GM23338 (cell line): Measurements from ENCODE around the gene CLIC3. TPM values are rescaled to one million over a fixed set of nuclear protein-coding genes. Genes with fewer than 3 reads are reported as not detected.

Experiments used
- ATAC-seq: fragments of 200-7000 bp; cut with Tn5 transposase; 3 replicates; pipeline ENCODE4 v1.9.1; 2020
- DNase-seq: peaks from one replicate; pipeline ENCODE4 v3.0.0-alpha.2; 2015; ENCODE audit warnings: low spot score
- H2AFZ ChIP-seq: fragments of 200-600 bp; sonication (generic); 2 replicates; pipeline ENCODE4 v1.8.0; 2016; ENCODE audit warnings: antibody characterized with exemption, mild to moderate bottlenecking, moderate library complexity
- H3F3A ChIP-seq: fragments of 200-600 bp; sonication (generic); replicated peaks from 2 replicates; pipeline ENCODE4 v1.8.0; 2017; ENCODE audit warnings: antibody characterized with exemption, mixed run types, low read depth
- H3K27ac ChIP-seq: fragments of 200-600 bp; sonication (generic); 2 replicates; pipeline ENCODE4 v1.6.1; 2016; ENCODE audit warnings: low read depth
- H3K27me3 ChIP-seq: fragments of 200-600 bp; sonication (generic); 2 replicates; pipeline ENCODE4 v1.8.0; 2016; ENCODE audit warnings: mild to moderate bottlenecking, mixed run types, moderate library complexity; ENCODE audit not compliant: insufficient read depth
- H3K36me3 ChIP-seq: fragments of 200-600 bp; sonication (generic); 2 replicates; pipeline ENCODE4 v1.8.0; 2016; ENCODE audit warnings: mild to moderate bottlenecking; ENCODE audit not compliant: insufficient read depth
- H3K4me1 ChIP-seq: fragments of 200-600 bp; sonication (generic); 2 replicates; pipeline ENCODE4 v1.8.0; 2016; ENCODE audit warnings: mild to moderate bottlenecking, moderate library complexity; ENCODE audit not compliant: insufficient read depth
- H3K4me2 ChIP-seq: fragments of 200-600 bp; sonication (generic); 2 replicates; pipeline ENCODE4 v1.7.1; 2017; ENCODE audit warnings: mixed run types
- H3K4me3 ChIP-seq: fragments of 200-600 bp; sonication (generic); 2 replicates; pipeline ENCODE4 v1.6.1; 2016; ENCODE audit warnings: mixed run types
- H3K79me2 ChIP-seq: fragments of 200-600 bp; sonication (generic); replicated peaks from 2 replicates; pipeline ENCODE4 v1.8.0; 2017; ENCODE audit warnings: mild to moderate bottlenecking; ENCODE audit not compliant: insufficient read depth
- H3K9me2 ChIP-seq: fragments of 200-600 bp; sonication (generic); 2 replicates; pipeline ENCODE4 v1.8.0; 2017; ENCODE audit not compliant: insufficient read depth
- H4K20me1 ChIP-seq: fragments of 200-600 bp; sonication (generic); replicated peaks from 2 replicates; pipeline ENCODE4 v1.8.0; 2017; ENCODE audit warnings: mild to moderate bottlenecking; ENCODE audit not compliant: insufficient read depth
- H3K27ac Mint-ChIP-seq: 2 replicates; pipeline ENCODE4 v1.8.0; 2020; ENCODE audit warnings: inconsistent platforms, mild to moderate bottlenecking, moderate library complexity, mixed read lengths
- H3K27me3 Mint-ChIP-seq: 3 replicates; pipeline ENCODE4 v1.8.0; 2022; ENCODE audit warnings: low read depth, mild to moderate bottlenecking, moderate library complexity, mixed read lengths, inconsistent platforms; ENCODE audit not compliant: insufficient read depth, poor library complexity
- H3K36me3 Mint-ChIP-seq: 3 replicates; pipeline ENCODE4 v1.8.0; 2021; ENCODE audit warnings: low read depth, mild to moderate bottlenecking, inconsistent platforms, moderate library complexity, mixed read lengths
- H3K4me1 Mint-ChIP-seq: 3 replicates; pipeline ENCODE4 v1.8.0; 2020; ENCODE audit warnings: mild to moderate bottlenecking, inconsistent platforms, mixed read lengths
- H3K4me3 Mint-ChIP-seq: 3 replicates; pipeline ENCODE4 v1.8.0; 2021; ENCODE audit warnings: moderate library complexity, mild to moderate bottlenecking, inconsistent platforms, mixed read lengths
- H3K9me3 Mint-ChIP-seq: 3 replicates; pipeline ENCODE4 v1.8.0; 2020; ENCODE audit warnings: moderate library complexity, mild to moderate bottlenecking, inconsistent platforms, mixed read lengths
- CREB1 ChIP-seq: fragments of 250-450 bp; sonication (Bioruptor Pico); IDR thresholded peaks from 2 replicates; pipeline ENCODE4 v1.5.0; 2020; ENCODE audit warnings: low read depth, mild to moderate bottlenecking, moderate library complexity
- EZH2 ChIP-seq: fragments of 200-600 bp; sonication (generic); IDR thresholded peaks from one replicate; pipeline ENCODE4 v1.8.0; 2017; ENCODE audit warnings: antibody characterized with exemption, mild to moderate bottlenecking, low read depth; ENCODE audit not compliant: unreplicated experiment
- EZH2phosphoT487 ChIP-seq: fragments of 200-600 bp; sonication (generic); IDR thresholded peaks from one replicate; pipeline ENCODE4 v1.8.1; 2018; ENCODE audit warnings: antibody characterized with exemption; ENCODE audit not compliant: unreplicated experiment
- JUNB ChIP-seq: IDR thresholded peaks from one replicate; pipeline ENCODE4 v1.6.1; 2016; ENCODE audit warnings: antibody characterized with exemption; ENCODE audit not compliant: unreplicated experiment
- POLR2AphosphoS5 ChIP-seq: IDR thresholded peaks from 2 replicates; pipeline ENCODE4 v1.6.1; 2016; ENCODE audit warnings: antibody characterized with exemption, low read depth
- STAT1 ChIP-seq: IDR thresholded peaks from one replicate; pipeline ENCODE4 v1.6.1; 2016; ENCODE audit warnings: antibody characterized with exemption; ENCODE audit not compliant: unreplicated experiment
- ZNF331 ChIP-seq: fragments of 250-450 bp; sonication (Bioruptor Pico); IDR thresholded peaks from 2 replicates; pipeline ENCODE4 v1.5.0; 2020; ENCODE audit warnings: low read depth, mild to moderate bottlenecking, moderate library complexity
- polyA plus RNA-seq: library from polyadenylated mRNA; unstranded; fragments of >200 nt; fragmentation: Nextera tagmentation; extraction: Ambion mirVana; gene quantifications from 2 replicates; pipeline ENCODE4 v1.2.1, GENCODE V29; 2016
- total RNA-seq: library from RNA; depleted of rRNA; stranded (reverse); fragments of >200 nt; shearing (Covaris generic); gene quantifications from 2 replicates; pipeline ENCODE4 v1.2.3, GENCODE V29; 2014
- TF ChIP-seq, protein P1 (sequence below): IDR thresholded peaks from one replicate; pipeline ENCODE4 v1.6.1; 2018; ENCODE audit warnings: antibody characterized with exemption; ENCODE audit not compliant: unreplicated experiment
- TF ChIP-seq, protein P2 (sequence below): IDR thresholded peaks from 2 replicates; pipeline ENCODE4 v1.6.1; 2016; ENCODE audit warnings: antibody characterized with exemption
- TF ChIP-seq, protein P3 (sequence below): fragments of 250-450 bp; sonication (Bioruptor Pico); IDR thresholded peaks from 2 replicates; pipeline ENCODE4 v1.5.0; 2020; ENCODE audit warnings: mild to moderate bottlenecking, moderate library complexity

CLIC3 gene
- total and polyA plus RNA-seq, 2 experiments from 2014 or later, result 0.53 to 0.56 TPM

DNA sequence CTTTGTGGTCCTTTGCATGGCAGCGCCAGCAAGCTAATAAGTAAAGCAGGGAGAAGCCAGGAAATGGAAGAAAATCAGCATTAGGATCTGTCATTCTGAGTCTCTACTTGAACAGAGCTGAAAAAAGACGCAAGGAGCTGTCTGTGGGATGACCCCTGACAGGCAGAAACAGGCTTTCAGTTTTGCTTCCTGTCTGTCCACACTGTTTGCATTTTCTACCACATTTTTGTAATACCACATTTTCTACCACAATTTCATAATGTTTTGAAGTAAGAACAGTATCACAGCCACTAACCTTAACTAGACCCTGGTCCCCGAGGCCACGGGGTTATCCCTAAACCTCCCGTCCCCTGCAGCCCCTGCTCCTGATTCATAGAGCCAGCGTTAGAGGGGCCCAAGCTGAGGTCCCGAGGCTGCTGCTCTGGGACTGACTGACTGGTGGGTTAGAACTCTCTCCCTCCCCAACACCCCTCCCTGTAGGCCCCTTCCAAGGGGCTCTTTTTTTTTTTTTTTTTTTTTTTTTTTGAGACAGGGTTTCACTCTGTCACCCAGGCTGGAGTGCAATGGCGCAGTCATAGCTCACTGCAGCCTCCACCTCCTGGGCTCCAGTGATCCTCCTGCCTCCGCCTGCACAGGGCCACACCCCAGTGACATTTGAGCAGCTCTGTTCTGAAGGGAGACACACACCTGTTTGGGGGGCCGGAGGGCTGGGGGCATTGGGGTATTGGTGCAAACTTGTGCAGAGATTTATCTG lies 4.0 kb upstream of the CLIC3 start:
- Histone ChIP-seq H3K4me2 (no peak overlapping the region), H3K27me3 (peaks cover 26% of the 10 kb centered on the region), H3K79me2 (no peaks in the 10 kb centered on the region), H4K20me1 (no peaks in the 10 kb centered on the region), H3K4me1 (peaks cover 6% of the 10 kb centered on the region; the same call in 1 of the 2 replicates), H3K4me3 (no peak overlapping the region), H3K27ac (no peak overlapping the region), H3F3A (no peaks in the 10 kb centered on the region), H2AFZ (no peak overlapping the region), H3K36me3 (no peaks in the 10 kb centered on the region), H3K9me2 (no peaks in the 10 kb centered on the region)
- Mint-ChIP-seq H3K36me3 (peaks cover 6% of the 10 kb centered on the region; the same call in 2 of the 3 replicates), H3K27ac (no peak overlapping the region), H3K4me1 (peaks cover 3% of the 10 kb centered on the region), H3K9me3 (peaks cover 11% of the 10 kb centered on the region), H3K4me3 (no peak overlapping the region), H3K27me3 (peaks cover 10% of the 10 kb centered on the region)
- ATAC-seq (no peak), DNase-seq (no peak)
- TF ChIP-seq, protein P1, sequence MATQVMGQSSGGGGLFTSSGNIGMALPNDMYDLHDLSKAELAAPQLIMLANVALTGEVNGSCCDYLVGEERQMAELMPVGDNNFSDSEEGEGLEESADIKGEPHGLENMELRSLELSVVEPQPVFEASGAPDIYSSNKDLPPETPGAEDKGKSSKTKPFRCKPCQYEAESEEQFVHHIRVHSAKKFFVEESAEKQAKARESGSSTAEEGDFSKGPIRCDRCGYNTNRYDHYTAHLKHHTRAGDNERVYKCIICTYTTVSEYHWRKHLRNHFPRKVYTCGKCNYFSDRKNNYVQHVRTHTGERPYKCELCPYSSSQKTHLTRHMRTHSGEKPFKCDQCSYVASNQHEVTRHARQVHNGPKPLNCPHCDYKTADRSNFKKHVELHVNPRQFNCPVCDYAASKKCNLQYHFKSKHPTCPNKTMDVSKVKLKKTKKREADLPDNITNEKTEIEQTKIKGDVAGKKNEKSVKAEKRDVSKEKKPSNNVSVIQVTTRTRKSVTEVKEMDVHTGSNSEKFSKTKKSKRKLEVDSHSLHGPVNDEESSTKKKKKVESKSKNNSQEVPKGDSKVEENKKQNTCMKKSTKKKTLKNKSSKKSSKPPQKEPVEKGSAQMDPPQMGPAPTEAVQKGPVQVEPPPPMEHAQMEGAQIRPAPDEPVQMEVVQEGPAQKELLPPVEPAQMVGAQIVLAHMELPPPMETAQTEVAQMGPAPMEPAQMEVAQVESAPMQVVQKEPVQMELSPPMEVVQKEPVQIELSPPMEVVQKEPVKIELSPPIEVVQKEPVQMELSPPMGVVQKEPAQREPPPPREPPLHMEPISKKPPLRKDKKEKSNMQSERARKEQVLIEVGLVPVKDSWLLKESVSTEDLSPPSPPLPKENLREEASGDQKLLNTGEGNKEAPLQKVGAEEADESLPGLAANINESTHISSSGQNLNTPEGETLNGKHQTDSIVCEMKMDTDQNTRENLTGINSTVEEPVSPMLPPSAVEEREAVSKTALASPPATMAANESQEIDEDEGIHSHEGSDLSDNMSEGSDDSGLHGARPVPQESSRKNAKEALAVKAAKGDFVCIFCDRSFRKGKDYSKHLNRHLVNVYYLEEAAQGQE, result no peak
- TF ChIP-seq JUNB (no peak), POLR2AphosphoS5 (no peak), ZNF331 (no peak), CREB1 (no peak), EZH2 (no peak), EZH2phosphoT487 (no peak), STAT1 (no peak)
- TF ChIP-seq, protein P2, sequence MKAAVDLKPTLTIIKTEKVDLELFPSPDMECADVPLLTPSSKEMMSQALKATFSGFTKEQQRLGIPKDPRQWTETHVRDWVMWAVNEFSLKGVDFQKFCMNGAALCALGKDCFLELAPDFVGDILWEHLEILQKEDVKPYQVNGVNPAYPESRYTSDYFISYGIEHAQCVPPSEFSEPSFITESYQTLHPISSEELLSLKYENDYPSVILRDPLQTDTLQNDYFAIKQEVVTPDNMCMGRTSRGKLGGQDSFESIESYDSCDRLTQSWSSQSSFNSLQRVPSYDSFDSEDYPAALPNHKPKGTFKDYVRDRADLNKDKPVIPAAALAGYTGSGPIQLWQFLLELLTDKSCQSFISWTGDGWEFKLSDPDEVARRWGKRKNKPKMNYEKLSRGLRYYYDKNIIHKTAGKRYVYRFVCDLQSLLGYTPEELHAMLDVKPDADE, result no peak
- TF ChIP-seq, protein P3, sequence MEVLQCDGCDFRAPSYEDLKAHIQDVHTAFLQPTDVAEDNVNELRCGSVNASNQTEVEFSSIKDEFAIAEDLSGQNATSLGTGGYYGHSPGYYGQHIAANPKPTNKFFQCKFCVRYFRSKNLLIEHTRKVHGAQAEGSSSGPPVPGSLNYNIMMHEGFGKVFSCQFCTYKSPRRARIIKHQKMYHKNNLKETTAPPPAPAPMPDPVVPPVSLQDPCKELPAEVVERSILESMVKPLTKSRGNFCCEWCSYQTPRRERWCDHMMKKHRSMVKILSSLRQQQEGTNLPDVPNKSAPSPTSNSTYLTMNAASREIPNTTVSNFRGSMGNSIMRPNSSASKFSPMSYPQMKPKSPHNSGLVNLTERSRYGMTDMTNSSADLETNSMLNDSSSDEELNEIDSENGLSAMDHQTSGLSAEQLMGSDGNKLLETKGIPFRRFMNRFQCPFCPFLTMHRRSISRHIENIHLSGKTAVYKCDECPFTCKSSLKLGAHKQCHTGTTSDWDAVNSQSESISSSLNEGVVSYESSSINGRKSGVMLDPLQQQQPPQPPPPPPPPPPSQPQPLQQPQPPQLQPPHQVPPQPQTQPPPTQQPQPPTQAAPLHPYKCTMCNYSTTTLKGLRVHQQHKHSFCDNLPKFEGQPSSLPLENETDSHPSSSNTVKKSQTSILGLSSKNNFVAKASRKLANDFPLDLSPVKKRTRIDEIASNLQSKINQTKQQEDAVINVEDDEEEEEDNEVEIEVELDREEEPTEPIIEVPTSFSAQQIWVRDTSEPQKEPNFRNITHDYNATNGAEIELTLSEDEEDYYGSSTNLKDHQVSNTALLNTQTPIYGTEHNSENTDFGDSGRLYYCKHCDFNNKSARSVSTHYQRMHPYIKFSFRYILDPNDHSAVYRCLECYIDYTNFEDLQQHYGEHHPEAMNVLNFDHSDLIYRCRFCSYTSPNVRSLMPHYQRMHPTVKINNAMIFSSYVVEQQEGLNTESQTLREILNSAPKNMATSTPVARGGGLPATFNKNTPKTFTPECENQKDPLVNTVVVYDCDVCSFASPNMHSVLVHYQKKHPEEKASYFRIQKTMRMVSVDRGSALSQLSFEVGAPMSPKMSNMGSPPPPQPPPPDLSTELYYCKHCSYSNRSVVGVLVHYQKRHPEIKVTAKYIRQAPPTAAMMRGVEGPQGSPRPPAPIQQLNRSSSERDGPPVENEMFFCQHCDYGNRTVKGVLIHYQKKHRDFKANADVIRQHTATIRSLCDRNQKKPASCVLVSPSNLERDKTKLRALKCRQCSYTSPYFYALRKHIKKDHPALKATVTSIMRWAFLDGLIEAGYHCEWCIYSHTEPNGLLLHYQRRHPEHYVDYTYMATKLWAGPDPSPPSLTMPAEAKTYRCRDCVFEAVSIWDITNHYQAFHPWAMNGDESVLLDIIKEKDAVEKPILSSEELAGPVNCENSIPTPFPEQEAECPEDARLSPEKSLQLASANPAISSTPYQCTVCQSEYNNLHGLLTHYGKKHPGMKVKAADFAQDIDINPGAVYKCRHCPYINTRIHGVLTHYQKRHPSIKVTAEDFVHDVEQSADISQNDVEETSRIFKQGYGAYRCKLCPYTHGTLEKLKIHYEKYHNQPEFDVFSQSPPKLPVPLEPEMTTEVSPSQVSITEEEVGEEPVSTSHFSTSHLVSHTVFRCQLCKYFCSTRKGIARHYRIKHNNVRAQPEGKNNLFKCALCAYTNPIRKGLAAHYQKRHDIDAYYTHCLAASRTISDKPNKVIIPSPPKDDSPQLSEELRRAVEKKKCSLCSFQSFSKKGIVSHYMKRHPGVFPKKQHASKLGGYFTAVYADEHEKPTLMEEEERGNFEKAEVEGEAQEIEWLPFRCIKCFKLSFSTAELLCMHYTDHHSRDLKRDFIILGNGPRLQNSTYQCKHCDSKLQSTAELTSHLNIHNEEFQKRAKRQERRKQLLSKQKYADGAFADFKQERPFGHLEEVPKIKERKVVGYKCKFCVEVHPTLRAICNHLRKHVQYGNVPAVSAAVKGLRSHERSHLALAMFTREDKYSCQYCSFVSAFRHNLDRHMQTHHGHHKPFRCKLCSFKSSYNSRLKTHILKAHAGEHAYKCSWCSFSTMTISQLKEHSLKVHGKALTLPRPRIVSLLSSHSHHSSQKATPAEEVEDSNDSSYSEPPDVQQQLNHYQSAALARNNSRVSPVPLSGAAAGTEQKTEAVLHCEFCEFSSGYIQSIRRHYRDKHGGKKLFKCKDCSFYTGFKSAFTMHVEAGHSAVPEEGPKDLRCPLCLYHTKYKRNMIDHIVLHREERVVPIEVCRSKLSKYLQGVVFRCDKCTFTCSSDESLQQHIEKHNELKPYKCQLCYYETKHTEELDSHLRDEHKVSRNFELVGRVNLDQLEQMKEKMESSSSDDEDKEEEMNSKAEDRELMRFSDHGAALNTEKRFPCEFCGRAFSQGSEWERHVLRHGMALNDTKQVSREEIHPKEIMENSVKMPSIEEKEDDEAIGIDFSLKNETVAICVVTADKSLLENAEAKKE (CRISPR knock-in tag), result no peak
